Muscle layer of colon (tissue), 2 donors: Measurements from ENCODE around the gene PCK2.

ENCODE experiments used
- H3K27ac ChIP-seq: one replicate; pipeline ENCODE4 v1.7.0; 2013; ENCODE audit warnings: low read depth, mild to moderate bottlenecking, low read length, moderate library complexity
- H3K27me3 ChIP-seq, 2 donors: one replicate each; pipeline ENCODE4 v1.7.0; 2013; ENCODE audit warnings: low read length in 2 of 2, mild to moderate bottlenecking in 2 of 2; ENCODE audit not compliant: insufficient read depth in 2 of 2, control insufficient read depth in 1 of 2
- H3K36me3 ChIP-seq: one replicate; pipeline ENCODE4 v1.7.0; 2013; ENCODE audit warnings: mild to moderate bottlenecking, low read length; ENCODE audit not compliant: insufficient read depth
- H3K4me1 ChIP-seq: one replicate; pipeline ENCODE4 v1.7.0; 2013; ENCODE audit warnings: mild to moderate bottlenecking, low read length; ENCODE audit not compliant: insufficient read depth
- H3K4me3 ChIP-seq, 2 donors: one replicate each; pipeline ENCODE4 v1.7.0; 2013; ENCODE audit warnings: low read length in 2 of 2, low read depth in 1 of 2, mild to moderate bottlenecking in 1 of 2, moderate library complexity in 1 of 2
- H3K9ac ChIP-seq: one replicate; pipeline ENCODE4 v1.7.0; 2013; ENCODE audit warnings: low read length
- H3K9me3 ChIP-seq: one replicate; pipeline ENCODE4 v1.7.0; 2013; ENCODE audit warnings: mild to moderate bottlenecking, low read length
- donor health status: abdominal sarcoma.
- donor health status: Adenocarcinoma of cecum.

The PCK2 gene

GRCh38 chr14:24055971-24056799 is 37.9 kb upstream of the PCK2 start:
- H3K27ac ChIP-seq = no peak overlapping the region

DNA sequence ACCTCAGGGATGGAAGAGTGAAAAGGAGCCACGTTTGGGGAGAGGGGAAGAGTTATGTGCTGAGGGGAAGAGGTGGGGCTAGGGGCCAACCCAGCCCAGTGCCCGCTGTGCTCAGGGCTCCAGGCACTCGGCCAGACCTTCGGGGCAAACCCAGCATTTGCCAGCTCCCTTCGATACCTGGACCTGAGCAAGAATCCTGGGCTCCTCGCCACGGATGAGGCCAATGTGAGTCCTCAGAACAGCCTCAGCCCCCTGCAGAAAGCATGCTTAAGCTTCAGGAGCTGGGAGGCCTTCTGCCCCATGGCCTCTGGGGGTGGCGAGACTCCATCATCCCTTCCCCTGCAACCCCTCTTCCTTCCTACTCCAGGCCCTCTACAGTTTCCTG is 37.3 kb upstream of the PCK2 start:
- H3K4me1 ChIP-seq = peaks cover 7% of the 10 kb centered on the region

More at GRCh38 chr14:24055971-24056799, 37.9 kb upstream of the PCK2 start:
- H3K27me3 ChIP-seq = peaks cover 0 to 6% of the 10 kb centered on the region in 2 donors
- no peaks in the 10 kb centered on the region for H3K9me3 ChIP-seq
- peaks cover 7% of the 10 kb centered on the region for H3K4me1 ChIP-seq
- H3K36me3 ChIP-seq = no peaks in the 10 kb centered on the region
- H3K9ac ChIP-seq = no peak overlapping the region
- no peak overlapping the region for H3K4me3 ChIP-seq

DNA sequence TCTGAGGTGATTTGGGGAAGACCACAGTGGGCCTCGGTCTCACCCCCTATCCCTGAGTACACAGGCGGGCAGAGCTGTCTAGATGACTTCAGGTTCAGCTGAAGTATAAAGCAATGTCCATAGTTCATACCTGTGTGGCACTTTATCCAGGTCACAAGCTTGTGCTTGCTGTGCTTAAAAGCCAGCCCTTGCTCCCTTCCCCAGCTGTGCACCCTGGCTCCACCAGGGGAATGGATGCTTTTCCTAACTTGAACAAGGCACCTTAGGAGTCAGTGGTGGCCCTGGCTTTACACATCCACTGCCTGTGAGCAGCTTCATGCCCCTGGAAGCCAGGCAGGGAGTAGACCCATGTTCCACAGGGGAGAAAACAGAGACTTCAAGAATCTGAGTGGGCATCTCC is 36.8 kb upstream of the PCK2 start:
- no peak overlapping the region for H3K9ac ChIP-seq
- peaks cover 5% of the 10 kb centered on the region for H3K4me1 ChIP-seq
- H3K27ac ChIP-seq = no peak overlapping the region
- no peak overlapping the region for H3K4me3 ChIP-seq
- peaks cover 0 to 6% of the 10 kb centered on the region in 2 donors for H3K27me3 ChIP-seq
- no peaks in the 10 kb centered on the region for H3K9me3 ChIP-seq
- H3K36me3 ChIP-seq = no peaks in the 10 kb centered on the region

More for the DNA sequence above, 37.3 kb upstream of the PCK2 start:
- H3K9me3 ChIP-seq = no peaks in the 10 kb centered on the region
- H3K27me3 ChIP-seq = peaks cover 0 to 6% of the 10 kb centered on the region in 2 donors
- H3K36me3 ChIP-seq = no peaks in the 10 kb centered on the region
- H3K9ac ChIP-seq = no peak overlapping the region
- H3K4me3 ChIP-seq = no peak overlapping the region
- H3K27ac ChIP-seq = no peak overlapping the region

- H3K9me3 ChIP-seq = no peaks in the 10 kb centered on the region
- H3K4me3 ChIP-seq = no peak overlapping the region
- H3K4me1 ChIP-seq = no peaks in the 10 kb centered on the region
- no peaks in the 10 kb centered on the region for H3K36me3 ChIP-seq
- H3K27ac ChIP-seq = no peak overlapping the region
- H3K9ac ChIP-seq = no peak overlapping the region
- H3K27me3 ChIP-seq = peaks cover 0 to 6% of the 10 kb centered on the region in 2 donors
These were observed 36.2 kb upstream of the PCK2 start for GRCh38 chr14:24057867-24058259.

DNA sequence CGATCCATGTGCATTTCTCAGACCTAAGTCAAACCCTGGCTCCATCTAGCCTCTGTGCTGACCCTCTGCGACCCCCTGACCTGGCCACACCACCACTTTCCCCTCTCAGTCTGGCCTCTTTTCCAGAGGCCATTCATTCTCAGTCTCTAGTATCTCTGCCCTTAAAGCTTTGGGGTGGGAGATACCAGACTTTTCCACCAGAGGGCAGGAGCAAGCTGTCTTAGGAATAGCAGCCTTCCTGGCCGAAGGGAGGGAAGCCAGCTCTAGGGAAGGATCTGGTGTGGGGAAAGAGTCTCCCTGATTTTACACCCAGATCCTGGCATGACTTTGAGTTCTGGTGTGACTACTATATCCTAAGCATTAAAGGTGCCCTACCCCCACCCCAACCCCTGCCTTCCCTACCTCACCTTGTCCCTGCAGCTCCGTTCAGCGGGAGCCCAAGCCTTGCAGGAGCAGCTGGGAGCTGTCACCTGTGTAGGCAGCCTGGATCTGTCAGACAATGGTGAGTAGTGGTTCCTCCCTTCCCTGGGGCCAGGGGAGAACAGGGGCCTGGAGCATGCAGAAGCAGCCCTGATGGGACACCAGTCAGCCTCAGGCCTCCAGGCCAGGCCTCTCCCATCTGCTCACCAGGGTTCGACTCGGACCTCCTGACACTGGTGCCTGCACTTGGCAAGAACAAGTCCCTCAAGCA is 35.7 kb upstream of the PCK2 start:
- peaks cover 0 to 6% of the 10 kb centered on the region in 2 donors for H3K27me3 ChIP-seq
- H3K4me3 ChIP-seq = no peak overlapping the region
- H3K9ac ChIP-seq = no peak overlapping the region
- no peaks in the 10 kb centered on the region for H3K4me1 ChIP-seq
- no peaks in the 10 kb centered on the region for H3K36me3 ChIP-seq
- H3K27ac ChIP-seq = no peak overlapping the region
- H3K9me3 ChIP-seq = no peaks in the 10 kb centered on the region

DNA sequence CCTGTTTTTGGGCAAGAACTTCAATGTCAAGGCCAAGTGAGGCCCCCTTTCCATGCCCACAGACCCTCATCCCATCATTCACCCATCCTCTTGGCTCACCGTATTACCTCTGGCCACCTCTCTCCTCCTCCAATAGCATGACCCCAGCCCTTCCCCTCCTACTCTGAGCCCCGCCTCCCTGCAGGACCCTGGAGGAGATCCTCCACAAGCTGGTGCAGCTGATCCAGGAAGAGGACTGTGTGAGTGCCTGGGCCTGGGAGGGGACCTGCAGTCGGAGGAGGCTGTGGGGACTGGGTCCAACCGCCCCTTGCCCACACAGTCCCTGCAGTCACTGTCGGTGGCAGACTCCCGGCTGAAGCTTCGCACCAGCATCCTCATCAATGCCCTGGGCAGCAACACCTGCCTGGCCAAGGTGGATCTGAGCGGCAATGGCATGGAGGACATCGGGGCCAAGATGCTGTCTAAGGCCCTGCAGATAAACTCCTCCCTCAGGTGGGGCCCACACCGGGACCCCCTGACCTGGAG is 35.1 kb upstream of the PCK2 start:
- H3K9ac ChIP-seq = no peak overlapping the region
- no peak overlapping the region for H3K27ac ChIP-seq
- no peaks in the 10 kb centered on the region for H3K4me1 ChIP-seq
- H3K9me3 ChIP-seq = no peaks in the 10 kb centered on the region
- H3K27me3 ChIP-seq = peaks cover 0 to 1% of the 10 kb centered on the region in 2 donors
- no peaks in the 10 kb centered on the region for H3K36me3 ChIP-seq
- H3K4me3 ChIP-seq = no peak overlapping the region

GRCh38 chr14:24059841-24060388 is 34.2 kb upstream of the PCK2 start:
- no peak overlapping the region for H3K27ac ChIP-seq
- no peaks in the 10 kb centered on the region for H3K9me3 ChIP-seq
- no peaks in the 10 kb centered on the region for H3K36me3 ChIP-seq
- H3K27me3 ChIP-seq = no peaks in the 10 kb centered on the region
- no peaks in the 10 kb centered on the region for H3K4me1 ChIP-seq
- H3K4me3 ChIP-seq = no peak overlapping the region
- no peak overlapping the region for H3K9ac ChIP-seq

GRCh38 chr14:24060443-24060842 is 33.7 kb upstream of the PCK2 start:
- H3K4me3 ChIP-seq = no peak overlapping the region
- H3K9ac ChIP-seq = no peak overlapping the region
- no peaks in the 10 kb centered on the region for H3K36me3 ChIP-seq
- H3K9me3 ChIP-seq = no peaks in the 10 kb centered on the region
- no peaks in the 10 kb centered on the region for H3K27me3 ChIP-seq
- no peaks in the 10 kb centered on the region for H3K4me1 ChIP-seq
- no peak overlapping the region for H3K27ac ChIP-seq

- no peaks in the 10 kb centered on the region for H3K27me3 ChIP-seq
- H3K9ac ChIP-seq = no peak overlapping the region
- H3K36me3 ChIP-seq = no peaks in the 10 kb centered on the region
- H3K9me3 ChIP-seq = no peaks in the 10 kb centered on the region
- no peak overlapping the region for H3K4me3 ChIP-seq
- no peaks in the 10 kb centered on the region for H3K4me1 ChIP-seq
- H3K27ac ChIP-seq = no peak overlapping the region
These were observed 32.9 kb upstream of the PCK2 start for GRCh38 chr14:24060984-24061913.

- no peaks in the 10 kb centered on the region for H3K27me3 ChIP-seq
- H3K9ac ChIP-seq = no peak overlapping the region
- no peaks in the 10 kb centered on the region for H3K36me3 ChIP-seq
- H3K4me3 ChIP-seq = no peak overlapping the region
- no peaks in the 10 kb centered on the region for H3K9me3 ChIP-seq
- no peaks in the 10 kb centered on the region for H3K4me1 ChIP-seq
- H3K27ac ChIP-seq = no peak overlapping the region
These were observed 31.7 kb upstream of the PCK2 start for GRCh38 chr14:24062216-24062980.
